A549 (cell line): Measurements from ENCODE around the gene PCDH9. TPM values are rescaled to one million over a fixed set of nuclear protein-coding genes. Genes with fewer than 3 reads are reported as not detected.

Experiments
- ATAC-seq, 2 experiments: fragments of 200-7000 bp in 1 of 2; fragments of >200 bp in 1 of 2; cut with Nextera tagmentation in 1 of 2; cut with Tn5 transposase in 1 of 2; 3 replicates each; pipeline versions ENCODE4 v1.8.0 to v1.9.1; 2018 to 2020; ENCODE audit warnings: mild to moderate bottlenecking in 1 of 2, moderate library complexity in 1 of 2
- CTCF ChIA-PET: fragments of 300-600 bp; sonication (Branson Sonifier 250); formaldehyde crosslinking; extraction: SDS; loops from one replicate; lab custom pipeline; 2021; ENCODE audit warnings: antibody characterized with exemption, inconsistent platforms; lab: Yijun Ruan, JAX
- POLR2A ChIA-PET: fragments of 350-600 bp; formaldehyde crosslinking; extraction: SDS; loops from one replicate; lab custom pipeline; 2021; ENCODE audit warnings: antibody characterized with exemption, inconsistent platforms; lab: Yijun Ruan, JAX
- DNase-seq, 2 experiments: peaks; one replicate each; pipeline versions ENCODE4 v3.0.0 to v3.0.0-alpha.2; 2011 to 2016; ENCODE audit warnings: low read depth in 1 of 2, low spot score in 1 of 2
- FAIRE-seq: peaks from 2 replicates; lab custom pipeline; 2011; peaks lifted over from hg19 to GRCh38; lab: Jason Lieb, UNC
- H3K27ac ChIP-seq, 2 experiments: fragments of >200 bp; sonication (Bioruptor Twin); formaldehyde crosslinking; 3 replicates each; pipeline ENCODE4 v1.5.1; 2016 to 2017
- H3K4me1 ChIP-seq: fragments of >200 bp; sonication (Bioruptor Twin); formaldehyde crosslinking; 3 replicates; pipeline ENCODE4 v1.6.1; 2016
- H3K4me2 ChIP-seq: fragments of >200 bp; sonication (Bioruptor Twin); formaldehyde crosslinking; 3 replicates; pipeline ENCODE4 v1.6.1; 2016
- H3K4me3 ChIP-seq: fragments of >200 bp; sonication (Bioruptor Twin); formaldehyde crosslinking; 3 replicates; pipeline ENCODE4 v1.5.1; 2016
- H3K9me3 ChIP-seq: fragments of >200 bp; sonication (Bioruptor Twin); formaldehyde crosslinking; 3 replicates; pipeline ENCODE4 v1.6.1; 2016
- ATOH8 ChIP-seq: fragments of 250-450 bp; sonication (Bioruptor Pico); IDR thresholded peaks from 2 replicates; pipeline ENCODE4 v1.5.0; 2020; ENCODE audit warnings: low read depth, mild to moderate bottlenecking, moderate library complexity
- CHD4 ChIP-seq: fragments of 200-600 bp; sonication (generic); IDR thresholded peaks from 2 replicates; pipeline ENCODE4 v1.6.1; 2016; ENCODE audit warnings: antibody characterized with exemption, mild to moderate bottlenecking, borderline replicate concordance
- E2F6 ChIP-seq: IDR thresholded peaks from 2 replicates; pipeline ENCODE4 v1.6.1; 2012; ENCODE audit warnings: low read depth, borderline replicate concordance
- EHF ChIP-seq: fragments of 250-450 bp; sonication (Bioruptor Pico); IDR thresholded peaks from 2 replicates; pipeline ENCODE4 v1.5.0; 2020; ENCODE audit warnings: mild to moderate bottlenecking
- EP300 ChIP-seq, 2 experiments: fragments of >200 bp; sonication (Bioruptor Twin); formaldehyde crosslinking; IDR thresholded peaks; 2 replicates in 1 of 2; 3 replicates in 1 of 2; pipeline ENCODE4 v1.6.1; 2016 to 2017
- FOSB ChIP-seq: fragments of 250-450 bp; sonication (Bioruptor Pico); IDR thresholded peaks from 2 replicates; pipeline ENCODE4 v1.5.0; 2020; ENCODE audit warnings: mild to moderate bottlenecking, moderate library complexity
- FOXS1 ChIP-seq: fragments of 250-450 bp; sonication (Bioruptor Pico); IDR thresholded peaks from 2 replicates; pipeline ENCODE4 v1.5.0; 2020; ENCODE audit warnings: mild to moderate bottlenecking, moderate library complexity
- HDAC2 ChIP-seq: fragments of 200-600 bp; sonication (generic); IDR thresholded peaks from 2 replicates; pipeline ENCODE4 v1.6.1; 2016
- HES2 ChIP-seq: fragments of >200 bp; sonication (Bioruptor Twin); formaldehyde crosslinking; IDR thresholded peaks from 2 replicates; pipeline ENCODE4 v1.6.1; 2016
- HEYL ChIP-seq: fragments of 250-450 bp; sonication (Bioruptor Pico); IDR thresholded peaks from 2 replicates; pipeline ENCODE4 v1.8.0; 2021; ENCODE audit warnings: mild to moderate bottlenecking, moderate library complexity
- JUN ChIP-seq, 2 experiments: fragments of >200 bp; sonication (Bioruptor Twin); formaldehyde crosslinking; IDR thresholded peaks; 2 replicates in 1 of 2; 3 replicates in 1 of 2; pipeline ENCODE4 v1.6.1; 2016 to 2017
- KDM1A ChIP-seq: fragments of 200-600 bp; sonication (generic); IDR thresholded peaks from 2 replicates; pipeline ENCODE4 v1.6.1; 2016; ENCODE audit warnings: low read depth, mild to moderate bottlenecking
- KDM5A ChIP-seq: fragments of 200-600 bp; sonication (generic); IDR thresholded peaks from 2 replicates; pipeline ENCODE4 v1.6.1; 2016; ENCODE audit warnings: antibody characterized with exemption, mild to moderate bottlenecking
- PBX3 ChIP-seq: IDR thresholded peaks from 2 replicates; pipeline ENCODE4 v1.6.1; 2012
- POLR2A ChIP-seq: IDR thresholded peaks from 2 replicates; pipeline ENCODE4 v1.6.1; 2012; ENCODE audit warnings: mild to moderate bottlenecking, low read length
- POLR2AphosphoS2 ChIP-seq: conservative IDR thresholded peaks from 2 replicates; pipeline ENCODE4 v1.6.1; 2012; ENCODE audit warnings: low read length, improper control_type of control experiment, inconsistent platforms
- REST ChIP-seq: fragments of 200-600 bp; sonication (generic); IDR thresholded peaks from 2 replicates; pipeline ENCODE4 v1.6.1; 2016; ENCODE audit warnings: antibody characterized with exemption, mild to moderate bottlenecking, moderate library complexity
- RFX5 ChIP-seq: fragments of 450-650 bp; IDR thresholded peaks from 2 replicates; pipeline ENCODE4 v1.7.1; 2014; ENCODE audit warnings: antibody characterized with exemption, mild to moderate bottlenecking, moderate library complexity
- RNF2 ChIP-seq: fragments of 200-600 bp; sonication (generic); IDR thresholded peaks from 2 replicates; pipeline ENCODE4 v1.6.1; 2016; ENCODE audit warnings: low read depth, mild to moderate bottlenecking, antibody characterized with exemption, moderate library complexity, borderline replicate concordance
- SMC3 ChIP-seq: fragments of >200 bp; sonication (Bioruptor Twin); formaldehyde crosslinking; IDR thresholded peaks from 3 replicates; pipeline ENCODE4 v1.6.1; 2018; ENCODE audit warnings: inconsistent platforms
- SREBF2 ChIP-seq: fragments of 450-650 bp; IDR thresholded peaks from 2 replicates; pipeline ENCODE4 v1.6.1; 2014; ENCODE audit warnings: mild to moderate bottlenecking, moderate library complexity
- TP53 ChIP-seq: fragments of 250-450 bp; sonication (Bioruptor Pico); IDR thresholded peaks from 2 replicates; pipeline ENCODE4 v1.5.0; 2021; ENCODE audit warnings: mild to moderate bottlenecking, moderate library complexity
- ZC3H11A ChIP-seq: fragments of 450-650 bp; IDR thresholded peaks from 2 replicates; pipeline ENCODE4 v1.6.1; 2014; ENCODE audit warnings: antibody characterized with exemption, mild to moderate bottlenecking
- ZNF302 ChIP-seq: fragments of 250-450 bp; sonication (Bioruptor Pico); IDR thresholded peaks from 2 replicates; pipeline ENCODE4 v1.9.0; 2021; ENCODE audit warnings: inconsistent platforms, mild to moderate bottlenecking, moderate library complexity
- WGBS: methylation state at CpG from one replicate; pipeline ENCODE4 v1.1.6; 2017; ENCODE audit errors: missing lambda C conversion rate; 5-methylcytosine and 5-hydroxymethylcytosine counted together
- polyA plus RNA-seq, 4 experiments: library from polyadenylated mRNA; depleted of rRNA in 3 of 4; stranded (reverse); fragments of >200 nt; fragmentation: RNase III in 1 of 4; extraction: RNeasy Plus Mini Kit Qiagen cat#74134 plus additional on column Dnase treatment in 1 of 4; gene quantifications; 2 replicates in 3 of 4; 3 replicates in 1 of 4; pipeline ENCODE4 v1.2.3, GENCODE V29; 2011 to 2017

The PCDH9 gene
- polyA plus RNA-seq, 2 of the 4 experiments (the other 2 are of a cell fraction) = 16.0 to 29.5 TPM

GRCh38 chr13:66265371-66265770 lies 964.8 kb downstream of the PCDH9 start (continued):
- TF ChIP-seq REST (no peak), POLR2AphosphoS2 (no peak), RNF2 (no peak), ZC3H11A (no peak), FOXS1 (CRISPR knock-in tag) (no peak), JUN (IDR thresholded peaks at IDR 0.05) (no peak), EP300 (IDR thresholded peaks at IDR 0.05) (no peak), HEYL (no peak), HDAC2 (no peak), E2F6 (no peak)

GRCh38 chr13:66264971-66265370 lies 965.2 kb downstream of the PCDH9 start:
- H3K4me3 ChIP-seq = no peak overlapping the region

More at GRCh38 chr13:66264971-66265370, 965.2 kb downstream of the PCDH9 start:
- DNase-seq (no peak), ATAC-seq (no peak), FAIRE-seq (no peak)
- Histone ChIP-seq H3K9me3 (no peaks in the 10 kb centered on the region), H3K27ac (no peak overlapping the region), H3K4me1 (no peaks in the 10 kb centered on the region), H3K4me2 (no peak overlapping the region)
- POLR2A ChIA-PET = no interaction called here
- WGBS = 74% methylated on average over 5 of the region's 5 CpGs
- CTCF ChIA-PET = no interaction called here
- TF ChIP-seq EP300 (IDR thresholded peaks at IDR 0.05) (no peak), PBX3 (no peak), POLR2A (no peak), RFX5 (no peak), HES2 (no peak), KDM5A (no peak), FOSB (CRISPR knock-in tag) (no peak), HEYL (no peak), KDM1A (no peak), EHF (CRISPR knock-in tag) (no peak), RNF2 (no peak), REST (no peak), SREBF2 (no peak), CHD4 (no peak), ATOH8 (CRISPR knock-in tag) (no peak), TP53 (no peak), ZNF302 (CRISPR knock-in tag) (no peak), SMC3 (no peak)
- TF ChIP-seq, all 56 proteins: peak for 0
